HCT116 (cell line): Measurements from ENCODE around the gene CCDC187.

Source experiments
- EGR1 ChIP-seq: IDR thresholded peaks from 2 replicates; pipeline ENCODE4 v1.6.1; 2012; ENCODE audit warnings: low read depth
- EZH2 ChIP-seq: fragments of 200-600 bp; sonication (generic); IDR thresholded peaks from 2 replicates; pipeline ENCODE4 v1.6.1; 2017; ENCODE audit warnings: antibody characterized with exemption, mixed run types
- EZH2phosphoT487 ChIP-seq: fragments of 200-600 bp; IDR thresholded peaks from 2 replicates; pipeline ENCODE4 v1.6.1; 2018; ENCODE audit warnings: antibody characterized with exemption, borderline replicate concordance
- JUND ChIP-seq: IDR thresholded peaks from 2 replicates; pipeline ENCODE4 v1.6.1; 2012
- POLR2A ChIP-seq: IDR thresholded peaks from 2 replicates; pipeline ENCODE4 v1.7.0; 2011; ENCODE audit warnings: borderline replicate concordance; ENCODE audit not compliant: insufficient read depth, insufficient read length; ENCODE audit errors: extremely low read depth
- RAD21 ChIP-seq: IDR thresholded peaks from 2 replicates; pipeline ENCODE4 v1.6.1; 2012; ENCODE audit warnings: low read depth, mild to moderate bottlenecking
- SIN3A ChIP-seq: IDR thresholded peaks from 2 replicates; pipeline ENCODE4 v1.6.1; 2012; ENCODE audit warnings: low read depth
- SP1 ChIP-seq: IDR thresholded peaks from 2 replicates; pipeline ENCODE4 v1.6.1; 2012; ENCODE audit warnings: low read depth
- YY1 ChIP-seq: IDR thresholded peaks from 2 replicates; pipeline ENCODE4 v1.6.1; 2011; ENCODE audit warnings: low read length, low read depth, moderate library complexity, mild to moderate bottlenecking; ENCODE audit not compliant: insufficient replicate concordance; ENCODE audit errors: extremely low read depth
- ZFX ChIP-seq: fragments of 450-650 bp; IDR thresholded peaks from 2 replicates; pipeline ENCODE4 v1.6.1; 2017
- ZNF274 ChIP-seq: fragments of 200-500 bp; sonication (Bioruptor generic); IDR thresholded peaks from 2 replicates; pipeline ENCODE4 v1.6.1; 2014; ENCODE audit warnings: mild to moderate bottlenecking, low read depth, low read length, inconsistent platforms
- TF ChIP-seq, protein P1 (sequence below), 3 experiments: fragments of 200-600 bp in 1 of 3; sonication (generic) in 1 of 3; IDR thresholded peaks in 2 of 3; conservative IDR thresholded peaks in 1 of 3; 2 replicates each; pipeline ENCODE4 v1.5.1; 2012 to 2017; ENCODE audit warnings: low read depth in 2 of 3, low read length in 2 of 3, antibody characterized with exemption in 1 of 3, borderline replicate concordance in 1 of 3, control low read depth in 1 of 3, mild to moderate bottlenecking in 1 of 3, mixed read lengths in 1 of 3, mixed run types in 1 of 3, moderate library complexity in 1 of 3; ENCODE audit not compliant: insufficient read depth in 1 of 3
- TF ChIP-seq, protein P2 (sequence below): IDR thresholded peaks from 2 replicates; pipeline ENCODE4 v1.6.1; 2012; ENCODE audit warnings: low read depth

- TF ChIP-seq JUND (no peak), POLR2A (no peak), RAD21 (no peak), ZFX (no peak), EGR1 (no peak), EZH2phosphoT487 (no peak), SIN3A (no peak), YY1 (no peak), SP1 (no peak), EZH2 (no peak), ZNF274 (no peak)
- TF ChIP-seq, protein P1, sequence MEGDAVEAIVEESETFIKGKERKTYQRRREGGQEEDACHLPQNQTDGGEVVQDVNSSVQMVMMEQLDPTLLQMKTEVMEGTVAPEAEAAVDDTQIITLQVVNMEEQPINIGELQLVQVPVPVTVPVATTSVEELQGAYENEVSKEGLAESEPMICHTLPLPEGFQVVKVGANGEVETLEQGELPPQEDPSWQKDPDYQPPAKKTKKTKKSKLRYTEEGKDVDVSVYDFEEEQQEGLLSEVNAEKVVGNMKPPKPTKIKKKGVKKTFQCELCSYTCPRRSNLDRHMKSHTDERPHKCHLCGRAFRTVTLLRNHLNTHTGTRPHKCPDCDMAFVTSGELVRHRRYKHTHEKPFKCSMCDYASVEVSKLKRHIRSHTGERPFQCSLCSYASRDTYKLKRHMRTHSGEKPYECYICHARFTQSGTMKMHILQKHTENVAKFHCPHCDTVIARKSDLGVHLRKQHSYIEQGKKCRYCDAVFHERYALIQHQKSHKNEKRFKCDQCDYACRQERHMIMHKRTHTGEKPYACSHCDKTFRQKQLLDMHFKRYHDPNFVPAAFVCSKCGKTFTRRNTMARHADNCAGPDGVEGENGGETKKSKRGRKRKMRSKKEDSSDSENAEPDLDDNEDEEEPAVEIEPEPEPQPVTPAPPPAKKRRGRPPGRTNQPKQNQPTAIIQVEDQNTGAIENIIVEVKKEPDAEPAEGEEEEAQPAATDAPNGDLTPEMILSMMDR (IDR thresholded peaks at IDR 0.05 in 2 of 3, conservative IDR thresholded peaks at IDR 0.05 in 1 of 3; ENCODE audit: borderline replicate concordance in 1 of 3, insufficient read depth in 1 of 3, low read depth in 2 of 3, low read length in 2 of 3) = no peak
- TF ChIP-seq, protein P2, sequence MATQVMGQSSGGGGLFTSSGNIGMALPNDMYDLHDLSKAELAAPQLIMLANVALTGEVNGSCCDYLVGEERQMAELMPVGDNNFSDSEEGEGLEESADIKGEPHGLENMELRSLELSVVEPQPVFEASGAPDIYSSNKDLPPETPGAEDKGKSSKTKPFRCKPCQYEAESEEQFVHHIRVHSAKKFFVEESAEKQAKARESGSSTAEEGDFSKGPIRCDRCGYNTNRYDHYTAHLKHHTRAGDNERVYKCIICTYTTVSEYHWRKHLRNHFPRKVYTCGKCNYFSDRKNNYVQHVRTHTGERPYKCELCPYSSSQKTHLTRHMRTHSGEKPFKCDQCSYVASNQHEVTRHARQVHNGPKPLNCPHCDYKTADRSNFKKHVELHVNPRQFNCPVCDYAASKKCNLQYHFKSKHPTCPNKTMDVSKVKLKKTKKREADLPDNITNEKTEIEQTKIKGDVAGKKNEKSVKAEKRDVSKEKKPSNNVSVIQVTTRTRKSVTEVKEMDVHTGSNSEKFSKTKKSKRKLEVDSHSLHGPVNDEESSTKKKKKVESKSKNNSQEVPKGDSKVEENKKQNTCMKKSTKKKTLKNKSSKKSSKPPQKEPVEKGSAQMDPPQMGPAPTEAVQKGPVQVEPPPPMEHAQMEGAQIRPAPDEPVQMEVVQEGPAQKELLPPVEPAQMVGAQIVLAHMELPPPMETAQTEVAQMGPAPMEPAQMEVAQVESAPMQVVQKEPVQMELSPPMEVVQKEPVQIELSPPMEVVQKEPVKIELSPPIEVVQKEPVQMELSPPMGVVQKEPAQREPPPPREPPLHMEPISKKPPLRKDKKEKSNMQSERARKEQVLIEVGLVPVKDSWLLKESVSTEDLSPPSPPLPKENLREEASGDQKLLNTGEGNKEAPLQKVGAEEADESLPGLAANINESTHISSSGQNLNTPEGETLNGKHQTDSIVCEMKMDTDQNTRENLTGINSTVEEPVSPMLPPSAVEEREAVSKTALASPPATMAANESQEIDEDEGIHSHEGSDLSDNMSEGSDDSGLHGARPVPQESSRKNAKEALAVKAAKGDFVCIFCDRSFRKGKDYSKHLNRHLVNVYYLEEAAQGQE = no peak
These were observed 11.8 kb downstream of the CCDC187 start for GRCh38 chr9:136292026-136292538.
